Measurements from ENCODE around the gene DUS2. TPM values are rescaled to one million over a fixed set of nuclear protein-coding genes. Genes with fewer than 3 reads are reported as not detected.

The DUS2 gene
- total RNA-seq, 1 experiment from 2014 or later, result 33.6 TPM

GRCh38 chr16:68093816-68094613, 70.9 kb downstream of the DUS2 start:
- H3K27me3 Mint-ChIP-seq (ENCODE audit: insufficient read depth, unreplicated experiment), result peaks cover 3% of the 10 kb centered on the region
- H3K36me3 Mint-ChIP-seq (ENCODE audit: insufficient read depth, unreplicated experiment), result no peaks in the 10 kb centered on the region
- Histone ChIP-seq H3K4me1 (peaks cover 34% of the 10 kb centered on the region), H3K36me3 (ENCODE audit: control insufficient read depth, insufficient read depth, low read length) (no peaks in the 10 kb centered on the region), H3K4me3 (ENCODE audit: low read depth, low read length) (no peak overlapping the region), H3K9me3 (no peaks in the 10 kb centered on the region), H3K27me3 (replicated peaks; ENCODE audit: control insufficient read depth, insufficient read depth, low read length) (no peaks in the 10 kb centered on the region; the same call in 1 of the 2 replicates)
- intact Hi-C loops (cut with micrococcal nuclease; ENCODE audit: unreplicated experiment), result loop anchor here (1.0 kb wide), 2 partner anchors 22 to 135 kb away; no protein-coding TSS in a partner anchor
- ChIA-PET POLR2A (interaction anchor here (0.6 kb wide), 1 partner anchor 36 kb away, joined by 3 read pairs; no protein-coding TSS in a partner anchor), CTCF (interaction anchor here (0.6 to 2.2 kb wide), 14 partner anchors 9 to 1148 kb away, joined by 3 to 27 read pairs (median 5); partner anchors contain the start of genes DDX28, DUS2 and NFATC3)
- TF ChIP-seq CTCF (IDR thresholded peaks at IDR 0.05; ENCODE audit: insufficient read depth in 1 of 2, low read depth in 1 of 2, low read length in 1 of 2, severe bottlenecking in 1 of 2, unreplicated experiment in 1 of 2), result peak; percentile 41 to 50
- no TSS peak for BruUV-seq (replicated peaks)
- H3K9me3 Mint-ChIP-seq (ENCODE audit: unreplicated experiment), result no peaks in the 10 kb centered on the region
- no peak overlapping the region for H3K27ac Mint-ChIP-seq (ENCODE audit: unreplicated experiment)
- H3K4me3 Mint-ChIP-seq (ENCODE audit: unreplicated experiment), result no peak overlapping the region
- DNase-seq, result peak in 1 of 2 experiments; percentile 31
- H3K4me1 Mint-ChIP-seq (ENCODE audit: low read depth, unreplicated experiment), result peaks cover 49% of the 10 kb centered on the region

- Mint-ChIP-seq H3K27ac (ENCODE audit: unreplicated experiment) (no peak overlapping the region), H3K4me3 (ENCODE audit: unreplicated experiment) (no peak overlapping the region), H3K9me3 (ENCODE audit: unreplicated experiment) (no peaks in the 10 kb centered on the region), H3K4me1 (ENCODE audit: low read depth, unreplicated experiment) (peaks cover 44% of the 10 kb centered on the region), H3K27me3 (ENCODE audit: insufficient read depth, unreplicated experiment) (peaks cover 3% of the 10 kb centered on the region), H3K36me3 (ENCODE audit: insufficient read depth, unreplicated experiment) (no peaks in the 10 kb centered on the region)
- BruUV-seq (replicated peaks), result no TSS peak
- H3K27me3 ChIP-seq (replicated peaks; ENCODE audit: control insufficient read depth, insufficient read depth, low read length), result no peaks in the 10 kb centered on the region; the same call in 1 of the 2 replicates
- no peak for TF ChIP-seq CTCF (IDR thresholded peaks at IDR 0.05; ENCODE audit: insufficient read depth in 1 of 2, low read depth in 1 of 2, low read length in 1 of 2, severe bottlenecking in 1 of 2, unreplicated experiment in 1 of 2)
- ChIA-PET POLR2A (no interaction called here), CTCF (interaction anchor here (2.0 to 2.2 kb wide), 2 partner anchors 10 to 133 kb away, joined by 10 to 27 read pairs; partner anchors contain the start of gene NFATC3)
- peaks cover 31% of the 10 kb centered on the region for H3K4me1 ChIP-seq
- no peaks in the 10 kb centered on the region for H3K36me3 ChIP-seq (ENCODE audit: control insufficient read depth, insufficient read depth, low read length)
- no peaks in the 10 kb centered on the region for H3K9me3 ChIP-seq
- intact Hi-C loops (cut with micrococcal nuclease; ENCODE audit: unreplicated experiment), result loop anchor here (1.0 kb wide), 2 partner anchors 22 to 135 kb away; no protein-coding TSS in a partner anchor
- H3K4me3 ChIP-seq (ENCODE audit: low read depth, low read length), result no peak overlapping the region
- DNase-seq, result no peak
Measured at GRCh38 chr16:68094614-68094934, 71.5 kb downstream of the DUS2 start.

- Mint-ChIP-seq H3K27ac (ENCODE audit: unreplicated experiment) (no peak overlapping the region), H3K36me3 (ENCODE audit: insufficient read depth, unreplicated experiment) (no peaks in the 10 kb centered on the region), H3K4me3 (ENCODE audit: unreplicated experiment) (no peak overlapping the region), H3K27me3 (ENCODE audit: insufficient read depth, unreplicated experiment) (peaks cover 3% of the 10 kb centered on the region), H3K4me1 (ENCODE audit: low read depth, unreplicated experiment) (peaks cover 25% of the 10 kb centered on the region), H3K9me3 (ENCODE audit: unreplicated experiment) (no peaks in the 10 kb centered on the region)
- no peak for DNase-seq
- no peaks in the 10 kb centered on the region for H3K36me3 ChIP-seq (ENCODE audit: control insufficient read depth, insufficient read depth, low read length)
- no peaks in the 10 kb centered on the region; the same call in 1 of the 2 replicates for H3K27me3 ChIP-seq (replicated peaks; ENCODE audit: control insufficient read depth, insufficient read depth, low read length)
- peaks cover 14% of the 10 kb centered on the region for H3K4me1 ChIP-seq
- no TSS peak for BruUV-seq (replicated peaks)
- CTCF ChIA-PET, result interaction anchor here (0.6 kb wide), 1 partner anchor 168 kb away, joined by 3 read pairs; the partner anchor contains the start of gene SLC7A6
- intact Hi-C loops (cut with micrococcal nuclease; ENCODE audit: unreplicated experiment), result no loop called here
- POLR2A ChIA-PET, result interaction anchor here (1.1 kb wide), 1 partner anchor 16 kb away, joined by 17 read pairs; no protein-coding TSS in a partner anchor
- no peak overlapping the region for H3K4me3 ChIP-seq (ENCODE audit: low read depth, low read length)
- H3K9me3 ChIP-seq, result no peaks in the 10 kb centered on the region
- TF ChIP-seq CTCF (IDR thresholded peaks at IDR 0.05; ENCODE audit: insufficient read depth in 1 of 2, low read depth in 1 of 2, low read length in 1 of 2, severe bottlenecking in 1 of 2, unreplicated experiment in 1 of 2), result no peak
Measured at GRCh38 chr16:68096491-68096890, 73.4 kb downstream of the DUS2 start.

Data from Caco-2 (cell line).